Right lobe of liver (tissue), 4 donors: ENCODE measurements around the gene GREB1.

Source experiments
- CTCF ChIP-seq, 4 donors: fragments of 200-600 bp in 3 of 4; fragments of 450-650 bp in 1 of 4; IDR thresholded peaks; one replicate each; pipeline versions ENCODE4 v1.5.1 to v1.8.0; 2016 to 2022; ENCODE audit warnings: antibody characterized with exemption in 4 of 4, mild to moderate bottlenecking in 2 of 4
- POLR2A ChIP-seq: fragments of 450-650 bp; IDR thresholded peaks from one replicate; pipeline ENCODE4 v1.6.1; 2017; ENCODE audit warnings: antibody characterized with exemption, mild to moderate bottlenecking
- donor health status: DM: no; HTN: no; CAD: no.
- donor health status: DM: no; HTN: no; CAD: no.
- donor health status: DM: no; HTN: yes; CAD: no.

DNA sequence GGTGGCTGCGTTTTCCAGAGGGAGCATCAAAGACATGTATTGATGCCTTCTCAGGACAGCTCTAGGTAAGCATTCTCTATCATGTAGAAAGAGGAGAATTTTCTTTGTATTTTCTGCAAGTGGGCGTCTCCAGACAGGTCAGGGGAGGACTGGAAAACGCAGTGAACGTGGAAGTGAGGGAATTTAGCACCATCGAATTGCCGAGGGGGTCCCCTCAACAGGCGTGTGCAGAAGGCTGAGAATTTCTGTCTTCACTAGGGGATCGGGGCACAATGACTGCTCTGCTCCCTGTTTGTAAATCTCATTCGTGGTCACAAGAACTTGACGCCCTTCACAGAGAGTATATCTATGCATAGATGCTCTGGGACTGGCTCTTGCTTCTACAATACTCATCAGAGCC is 141.1 kb downstream of the GREB1 start:
- no peak for TF ChIP-seq POLR2A
- TF ChIP-seq CTCF (IDR thresholded peaks at IDR 0.05), result no peak
